Dermis blood vessel endothelial cell (primary cell): ENCODE measurements around the gene TRPT1. TPM values are rescaled to one million over a fixed set of nuclear protein-coding genes. Genes with fewer than 3 reads are reported as not detected.

ENCODE experiments used
- DNase-seq: peaks from one replicate; pipeline ENCODE4 v3.0.0; 2010
- total RNA-seq: library from RNA; depleted of rRNA; stranded (reverse); fragments of >200 nt; gene quantifications from 2 replicates; pipeline ENCODE4 v1.2.3, GENCODE V29; 2014

TRPT1 gene
- total RNA-seq, 1 donor from 2014 or later: 45.6 TPM

- DNase-seq: no peak
These were observed 3.2 kb upstream of the TRPT1 start for GRCh38 chr11:64229090-64229743.

- DNase-seq: no peak
These were observed 1.5 kb upstream of the TRPT1 start for GRCh38 chr11:64227405-64227956.

GRCh38 chr11:64226507-64227051 is 593 bp upstream of the TRPT1 start:
- DNase-seq: peak; percentile 21

GRCh38 chr11:64224891-64225607 is 937 bp downstream of the TRPT1 start:
- DNase-seq: no peak

GRCh38 chr11:64224151-64224890 is 1.7 kb downstream of the TRPT1 start:
- peak; percentile 25 for DNase-seq

GRCh38 chr11:64223001-64223651 is 2.9 kb downstream of the TRPT1 start:
- DNase-seq: no peak

GRCh38 chr11:64222651-64223000 is 3.4 kb downstream of the TRPT1 start:
- no peak for DNase-seq

- no peak for DNase-seq
These were observed 5.2 kb downstream of the TRPT1 start for GRCh38 chr11:64220798-64221197.

- DNase-seq: no peak
These were observed 5.7 kb downstream of the TRPT1 start for GRCh38 chr11:64220271-64220670.

GRCh38 chr11:64219755-64220154 is 6.2 kb downstream of the TRPT1 start:
- DNase-seq: no peak

- no peak for DNase-seq
These were observed 6.7 kb downstream of the TRPT1 start for GRCh38 chr11:64219354-64219684.

GRCh38 chr11:64218628-64219353 is 7.2 kb downstream of the TRPT1 start:
- DNase-seq: no peak

GRCh38 chr11:64216879-64217278 is 9.1 kb downstream of the TRPT1 start:
- no peak for DNase-seq

GRCh38 chr11:64211181-64211872 is 14.7 kb downstream of the TRPT1 start:
- no peak for DNase-seq

GRCh38 chr11:64210301-64211020 is 15.5 kb downstream of the TRPT1 start:
- DNase-seq: no peak

GRCh38 chr11:64209563-64209843 is 16.5 kb downstream of the TRPT1 start:
- DNase-seq: no peak

- DNase-seq: no peak
These were observed 17.0 kb downstream of the TRPT1 start for GRCh38 chr11:64208796-64209562.

- DNase-seq: no peak
These were observed 17.7 kb downstream of the TRPT1 start for GRCh38 chr11:64208086-64208795.

- DNase-seq: peak; percentile 67
These were observed 18.5 kb downstream of the TRPT1 start for GRCh38 chr11:64207256-64208085.
